PFSK-1 (cell line): ENCODE data around the gene TMEM106A.

Experiments
- POLR2AphosphoS5 ChIP-seq: IDR thresholded peaks from 2 replicates; pipeline ENCODE4 v1.6.1; 2012; ENCODE audit warnings: low read depth, mild to moderate bottlenecking, control low read depth, low read length, moderate library complexity
- REST ChIP-seq, 2 experiments: IDR thresholded peaks; 2 replicates each; pipeline versions ENCODE4 v1.6.1 to v1.8.0; 2011 to 2012; ENCODE audit warnings: low read depth in 2 of 2, low read length in 2 of 2, control low read depth in 1 of 2, inconsistent platforms in 1 of 2, mild to moderate bottlenecking in 1 of 2, moderate library complexity in 1 of 2; ENCODE audit not compliant: insufficient read depth in 1 of 2
- TAF1 ChIP-seq: IDR thresholded peaks from 2 replicates; pipeline ENCODE4 v1.6.1; 2012; ENCODE audit warnings: low read length, control low read depth, borderline replicate concordance; ENCODE audit not compliant: insufficient read depth

- TF ChIP-seq REST (IDR thresholded peaks at IDR 0.05; ENCODE audit: insufficient read depth in 1 of 2, low read depth in 2 of 2, low read length in 2 of 2): no peak
- TF ChIP-seq POLR2AphosphoS5: no peak
- TF ChIP-seq TAF1: no peak
Observed at GRCh38 chr17:43219746-43220380, 8.2 kb downstream of the TMEM106A start.
